WERI-Rb-1 (cell line): ENCODE measurements around the gene ANXA2R.

Experiments used
- DNase-seq: peaks from one replicate; pipeline ENCODE4 v3.0.0-alpha.2; 2020
- H3K27ac ChIP-seq: fragments of 250-450 bp; sonication (Bioruptor Pico); 2 replicates; pipeline ENCODE4 v1.5.1; 2020; ENCODE audit warnings: mild to moderate bottlenecking, moderate library complexity
- H3K27me3 ChIP-seq: fragments of 250-450 bp; sonication (Bioruptor Pico); 2 replicates; pipeline ENCODE4 v1.5.1; 2021; ENCODE audit warnings: mild to moderate bottlenecking, low read depth, moderate library complexity; ENCODE audit not compliant: insufficient read depth, severe bottlenecking
- H3K36me3 ChIP-seq: fragments of 250-450 bp; sonication (Bioruptor Pico); 2 replicates; pipeline ENCODE4 v1.5.1; 2020; ENCODE audit warnings: mild to moderate bottlenecking, moderate library complexity
- H3K4me3 ChIP-seq: 2 replicates; pipeline ENCODE4 v1.5.1; 2011; ENCODE audit warnings: low read depth, mild to moderate bottlenecking, control low read depth, low read length
- H3K9me3 ChIP-seq: fragments of 250-450 bp; sonication (Bioruptor Pico); 2 replicates; pipeline ENCODE4 v1.5.1; 2021; ENCODE audit warnings: mild to moderate bottlenecking, moderate library complexity; ENCODE audit not compliant: severe bottlenecking
- TF ChIP-seq, protein P1 (sequence below): IDR thresholded peaks from 2 replicates; pipeline ENCODE4 v1.5.1; 2011; ENCODE audit warnings: low read depth, mild to moderate bottlenecking, control low read depth, inconsistent platforms, low read length

Gene ANXA2R

DNA sequence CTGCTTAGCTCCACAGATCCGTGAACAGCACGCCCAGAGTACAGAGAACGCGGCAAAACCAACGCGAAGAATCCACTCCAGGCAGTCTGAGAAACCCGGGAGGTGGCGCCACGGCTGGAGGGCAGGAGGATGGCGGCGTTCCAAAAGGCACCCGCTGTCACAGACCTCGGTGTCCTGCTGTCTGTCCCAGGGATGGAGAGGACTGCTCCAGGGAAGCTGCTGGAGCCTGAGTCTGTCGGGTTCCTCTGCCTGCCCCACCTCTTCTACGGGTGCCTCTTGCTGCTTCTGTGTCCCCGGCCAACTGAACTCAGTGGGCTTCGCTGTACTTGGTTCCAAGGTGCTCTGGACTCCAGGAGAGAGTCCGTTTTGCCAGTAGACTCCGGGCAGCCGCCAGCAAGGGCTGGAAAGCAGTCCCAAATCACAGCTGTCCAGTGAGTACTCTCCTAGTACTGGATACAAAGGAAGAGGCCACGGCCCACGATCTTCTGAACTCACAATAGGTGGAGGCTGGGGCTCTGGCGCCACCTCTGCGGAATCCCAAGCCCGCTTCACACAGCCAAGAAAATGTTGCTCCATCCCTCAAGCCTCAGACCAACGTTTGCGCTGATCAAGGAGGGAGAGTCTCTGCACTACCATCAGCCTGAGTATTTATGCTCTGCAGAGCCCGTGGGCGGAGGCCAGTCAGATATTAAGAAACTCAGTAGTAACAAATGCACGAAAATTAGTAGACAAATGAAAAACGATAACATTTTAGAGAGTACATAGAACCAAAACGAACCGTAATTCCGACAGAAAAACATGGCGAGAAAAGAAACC lies 440 bp downstream of the ANXA2R start:
- peak; percentile 24 for DNase-seq
- no peaks in the 10 kb centered on the region for H3K36me3 ChIP-seq
- TF ChIP-seq, protein P1, sequence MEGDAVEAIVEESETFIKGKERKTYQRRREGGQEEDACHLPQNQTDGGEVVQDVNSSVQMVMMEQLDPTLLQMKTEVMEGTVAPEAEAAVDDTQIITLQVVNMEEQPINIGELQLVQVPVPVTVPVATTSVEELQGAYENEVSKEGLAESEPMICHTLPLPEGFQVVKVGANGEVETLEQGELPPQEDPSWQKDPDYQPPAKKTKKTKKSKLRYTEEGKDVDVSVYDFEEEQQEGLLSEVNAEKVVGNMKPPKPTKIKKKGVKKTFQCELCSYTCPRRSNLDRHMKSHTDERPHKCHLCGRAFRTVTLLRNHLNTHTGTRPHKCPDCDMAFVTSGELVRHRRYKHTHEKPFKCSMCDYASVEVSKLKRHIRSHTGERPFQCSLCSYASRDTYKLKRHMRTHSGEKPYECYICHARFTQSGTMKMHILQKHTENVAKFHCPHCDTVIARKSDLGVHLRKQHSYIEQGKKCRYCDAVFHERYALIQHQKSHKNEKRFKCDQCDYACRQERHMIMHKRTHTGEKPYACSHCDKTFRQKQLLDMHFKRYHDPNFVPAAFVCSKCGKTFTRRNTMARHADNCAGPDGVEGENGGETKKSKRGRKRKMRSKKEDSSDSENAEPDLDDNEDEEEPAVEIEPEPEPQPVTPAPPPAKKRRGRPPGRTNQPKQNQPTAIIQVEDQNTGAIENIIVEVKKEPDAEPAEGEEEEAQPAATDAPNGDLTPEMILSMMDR = peak; percentile 14; the same call in 1 of the 2 replicates
- H3K9me3 ChIP-seq = peaks cover 39% of the 10 kb centered on the region
- H3K4me3 ChIP-seq = peak overlapping the region; percentile 20; the same call in 1 of the 2 replicates
- H3K27me3 ChIP-seq = peaks cover 91% of the 10 kb centered on the region
- H3K27ac ChIP-seq = no peak overlapping the region

DNA sequence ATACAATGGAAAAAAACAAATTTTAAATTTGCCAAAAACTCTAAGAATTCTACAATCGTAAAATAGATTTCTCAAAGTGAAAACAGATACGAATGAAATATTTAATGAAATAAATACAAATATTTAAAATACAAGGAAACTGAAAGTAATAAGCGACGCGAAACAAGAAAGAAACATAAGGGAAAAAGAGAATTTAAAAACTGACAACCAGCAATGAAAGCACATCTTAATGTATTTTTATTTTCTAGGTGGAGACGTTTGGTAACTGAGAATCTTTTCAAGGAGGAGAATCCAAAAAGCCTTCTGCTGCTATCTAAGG lies 1.0 kb downstream of the ANXA2R start:
- peaks cover 91% of the 10 kb centered on the region for H3K27me3 ChIP-seq
- H3K4me3 ChIP-seq = no peak overlapping the region
- no peak for DNase-seq
- no peak overlapping the region for H3K27ac ChIP-seq
- peaks cover 39% of the 10 kb centered on the region for H3K9me3 ChIP-seq
- TF ChIP-seq, protein P1 = no peak
- H3K36me3 ChIP-seq = no peaks in the 10 kb centered on the region

DNA sequence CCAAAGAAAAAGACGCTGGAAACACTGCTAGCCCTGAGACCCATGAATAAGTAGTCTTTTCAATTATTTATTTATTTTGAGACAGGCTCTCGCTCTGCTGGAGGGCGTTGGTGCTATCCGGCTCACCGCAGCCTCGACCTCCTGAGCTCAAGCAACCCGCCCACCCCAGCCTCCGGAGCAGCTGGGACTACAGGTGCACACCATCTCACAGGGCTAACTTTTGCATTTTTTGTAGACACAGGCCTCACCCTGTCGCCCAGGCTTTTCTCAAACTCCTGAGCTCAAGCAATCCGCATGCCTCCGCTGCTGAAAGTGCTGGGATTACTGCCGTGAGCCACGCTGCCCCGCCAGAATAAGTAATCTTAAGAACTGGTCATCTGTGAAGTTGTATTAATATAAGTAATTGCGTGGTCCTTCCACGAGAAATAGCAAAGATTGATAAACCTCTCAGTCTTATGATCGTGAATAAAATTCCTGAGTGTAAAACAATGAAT lies 1.6 kb downstream of the ANXA2R start:
- Histone ChIP-seq H3K9me3 (peaks cover 39% of the 10 kb centered on the region), H3K4me3 (no peak overlapping the region), H3K36me3 (no peaks in the 10 kb centered on the region), H3K27me3 (peaks cover 96% of the 10 kb centered on the region), H3K27ac (no peak overlapping the region)
- DNase-seq = no peak
- TF ChIP-seq, protein P1 = no peak

- Histone ChIP-seq H3K27me3 (peaks cover 96% of the 10 kb centered on the region), H3K36me3 (no peaks in the 10 kb centered on the region), H3K4me3 (no peak overlapping the region), H3K27ac (no peak overlapping the region), H3K9me3 (peaks cover 35% of the 10 kb centered on the region)
- TF ChIP-seq, protein P1 = no peak
- DNase-seq = no peak
Observed at GRCh38 chr5:43037636-43038495, 2.3 kb downstream of the ANXA2R start.

DNA sequence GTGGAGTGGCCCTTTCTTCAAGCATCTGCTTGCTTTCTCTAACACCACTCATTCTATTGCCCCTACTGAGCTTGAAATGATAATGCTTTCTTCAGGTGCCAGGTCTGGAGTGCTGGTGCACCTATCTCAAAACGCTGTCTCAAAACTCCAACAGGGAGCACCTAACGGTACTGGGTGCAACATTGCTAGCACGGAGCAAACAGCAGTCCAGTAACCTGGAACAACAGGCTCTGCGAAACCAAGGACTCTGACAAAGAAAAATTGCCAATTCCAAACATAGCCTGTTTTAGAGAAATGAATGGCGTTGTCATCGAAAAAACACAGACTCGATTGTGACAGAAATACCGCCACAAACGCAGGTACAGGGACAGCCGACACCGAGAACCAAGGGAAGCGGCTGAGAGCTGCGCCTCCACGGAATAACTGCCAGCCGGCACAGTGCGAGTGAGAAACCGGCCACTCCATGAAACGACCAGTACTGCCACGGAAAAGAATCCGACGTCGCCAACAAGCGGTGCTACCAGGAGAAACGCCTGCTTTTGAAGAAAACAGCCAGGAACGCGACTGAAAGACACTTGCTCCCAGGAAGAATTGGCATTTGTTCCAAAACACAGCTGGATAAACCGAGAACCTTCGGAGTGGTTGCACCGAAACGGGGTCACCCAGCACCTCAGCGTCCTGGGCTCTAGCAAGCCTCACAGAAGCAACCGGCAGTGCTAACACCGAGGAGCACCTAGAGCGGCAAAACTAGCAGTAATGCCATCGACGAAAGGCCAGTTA lies 3.1 kb downstream of the ANXA2R start:
- peaks cover 88% of the 10 kb centered on the region for H3K27me3 ChIP-seq
- no peak overlapping the region for H3K4me3 ChIP-seq
- DNase-seq = no peak
- TF ChIP-seq, protein P1 = no peak
- H3K9me3 ChIP-seq = peaks cover 36% of the 10 kb centered on the region
- H3K36me3 ChIP-seq = no peaks in the 10 kb centered on the region
- H3K27ac ChIP-seq = no peak overlapping the region
